Measurements from ENCODE around the gene TMEM214.

Gene TMEM214

DNA sequence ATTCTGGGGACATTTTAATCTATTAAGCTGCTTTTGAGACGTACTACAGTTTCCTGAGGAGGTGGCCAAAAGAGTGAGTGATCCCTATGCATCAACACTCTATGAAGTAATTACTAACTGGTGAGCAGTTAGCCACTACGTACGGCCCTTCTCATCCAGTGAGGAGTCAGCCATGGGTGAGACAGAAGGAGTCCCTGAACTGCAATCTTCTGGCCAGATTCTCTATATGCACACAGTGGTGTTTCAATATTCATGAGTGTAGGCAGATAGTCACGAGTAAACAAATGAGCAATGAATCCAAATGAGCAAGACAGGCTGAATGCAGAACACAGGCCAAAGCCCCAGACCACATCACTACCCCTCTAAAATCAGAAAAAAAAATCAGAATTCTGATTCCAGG lies 29.8 kb upstream of the TMEM214 start:
- Mint-ChIP-seq H3K9me3 (no peaks in the 10 kb centered on the region), H3K27me3 (peaks cover 9 to 33% of the 10 kb centered on the region in 2 donors), H3K4me1 (peaks cover 4 to 8% of the 10 kb centered on the region in 2 donors), H3K36me3 (no peaks in the 10 kb centered on the region), H3K4me3 (no peak overlapping the region), H3K27ac (no peak overlapping the region)
- no peak for DNase-seq
- no peak for ATAC-seq (replicated peaks)

DNA sequence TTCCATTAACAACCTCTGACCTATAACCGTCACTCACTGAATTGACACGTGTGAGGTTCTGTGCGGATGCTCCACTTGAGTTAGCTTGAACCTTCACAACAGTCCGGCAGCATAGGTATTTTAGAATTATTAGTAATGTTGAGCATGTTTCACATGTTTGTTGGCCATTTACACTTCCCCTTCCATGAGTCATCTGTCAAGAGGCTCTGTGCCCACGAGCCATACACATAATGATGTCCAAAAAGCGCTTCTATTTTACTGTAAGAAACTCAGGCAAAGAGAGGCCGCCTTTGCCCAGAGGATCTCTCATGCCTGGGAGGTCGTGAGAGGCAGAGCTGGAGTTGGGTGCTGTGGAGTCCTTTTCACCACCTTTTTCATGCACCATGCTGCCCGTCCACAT lies 28.9 kb upstream of the TMEM214 start:
- no peak overlapping the region for H3K27ac Mint-ChIP-seq
- H3K36me3 Mint-ChIP-seq: no peaks in the 10 kb centered on the region
- ATAC-seq (replicated peaks): peak; percentile 67 to 78
- DNase-seq: no peak
- no peaks in the 10 kb centered on the region for H3K9me3 Mint-ChIP-seq
- H3K4me1 Mint-ChIP-seq: peaks cover 4 to 8% of the 10 kb centered on the region in 2 donors
- peaks cover 9 to 35% of the 10 kb centered on the region in 2 donors for H3K27me3 Mint-ChIP-seq
- no peak overlapping the region for H3K4me3 Mint-ChIP-seq

DNA sequence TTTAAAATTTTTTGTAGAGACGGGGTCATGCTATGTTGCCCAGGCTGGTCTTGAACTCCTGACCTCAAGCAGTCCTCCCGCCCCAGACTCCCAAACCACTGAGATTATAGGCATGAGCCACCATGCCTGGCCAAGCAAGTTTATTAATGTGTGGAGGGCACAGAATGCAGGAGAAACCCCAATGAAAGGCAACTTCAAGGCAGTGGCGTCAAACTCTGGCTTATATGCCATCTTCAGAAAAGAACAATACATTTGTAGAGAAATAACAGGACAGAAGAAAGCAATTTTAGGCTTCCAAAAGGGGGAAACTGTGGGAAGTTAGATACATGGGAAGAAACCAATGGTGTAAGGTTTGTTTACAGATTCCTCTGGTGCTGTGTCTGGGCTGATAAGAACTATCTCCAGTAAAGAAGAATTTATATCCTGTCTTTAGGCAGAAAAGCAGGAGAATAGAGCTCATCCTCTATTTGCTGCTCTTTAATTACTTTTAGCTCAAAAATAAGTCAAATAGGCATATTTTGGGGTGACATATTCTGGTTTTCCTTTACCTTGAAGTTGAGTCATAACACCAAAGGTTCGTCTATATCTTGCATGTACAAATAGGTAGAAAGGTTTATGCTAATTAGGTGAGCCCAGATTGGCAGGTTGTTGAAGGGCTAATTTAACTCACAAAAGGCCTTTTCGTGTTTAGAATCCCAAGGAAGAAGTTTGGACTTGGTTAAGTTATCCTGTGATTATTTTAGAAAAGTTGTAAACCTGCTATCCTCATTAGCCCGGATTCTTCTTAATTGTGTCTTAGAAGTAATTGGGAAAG lies 26.0 kb upstream of the TMEM214 start:
- H3K27me3 Mint-ChIP-seq: peaks cover 12 to 28% of the 10 kb centered on the region in 2 donors
- H3K27ac Mint-ChIP-seq: no peak overlapping the region
- no peaks in the 10 kb centered on the region for H3K9me3 Mint-ChIP-seq
- ATAC-seq (replicated peaks): no peak
- H3K36me3 Mint-ChIP-seq: no peaks in the 10 kb centered on the region
- no peak overlapping the region for H3K4me3 Mint-ChIP-seq
- DNase-seq: no peak
- H3K4me1 Mint-ChIP-seq: peaks cover 2 to 8% of the 10 kb centered on the region in 2 donors

DNA sequence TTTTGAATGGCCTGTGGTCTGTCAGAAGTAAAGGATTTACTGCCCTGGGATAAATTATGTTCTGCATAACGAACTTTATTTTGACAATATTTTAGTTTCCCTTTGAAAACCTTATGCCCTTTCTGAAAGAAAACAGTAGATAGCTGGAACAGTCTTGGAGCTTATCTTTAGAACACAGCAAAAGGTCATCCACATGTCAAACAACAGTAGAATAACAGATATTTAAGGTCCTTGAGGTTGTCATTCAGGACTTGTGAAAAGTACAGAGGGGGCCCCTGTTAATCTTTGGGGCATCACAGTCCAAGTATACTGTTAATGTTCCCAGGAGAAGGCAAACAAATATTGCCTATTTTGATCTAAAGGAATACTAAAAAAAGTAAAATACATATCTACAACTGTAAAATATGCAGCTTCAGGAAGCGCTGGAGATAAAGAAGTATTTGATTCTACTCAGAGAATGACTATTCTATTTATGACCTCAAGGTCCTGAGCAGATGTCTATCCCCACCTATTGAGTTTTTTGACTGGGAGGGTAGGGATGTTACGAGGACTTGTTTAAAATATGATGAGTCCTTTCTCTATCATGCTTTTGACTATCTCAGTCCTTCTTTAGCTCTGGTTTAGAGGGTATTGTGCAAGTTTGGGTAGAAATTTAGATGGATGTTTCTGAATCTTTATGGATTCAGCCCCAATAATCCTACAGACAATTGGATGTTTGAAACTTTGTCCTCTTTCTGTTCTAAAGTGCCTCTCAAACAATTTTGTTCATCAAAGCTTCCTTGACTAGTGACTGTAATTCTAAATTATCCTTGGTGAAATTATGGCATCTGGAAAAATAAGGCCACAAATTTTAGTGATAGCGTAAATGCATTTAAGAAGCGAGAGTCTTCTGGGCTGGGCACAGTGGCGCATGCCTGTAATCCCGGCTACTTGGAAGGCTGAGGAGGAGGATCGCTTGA lies 25.1 kb upstream of the TMEM214 start:
- H3K4me3 Mint-ChIP-seq: no peak overlapping the region
- no peaks in the 10 kb centered on the region for H3K9me3 Mint-ChIP-seq

DNA sequence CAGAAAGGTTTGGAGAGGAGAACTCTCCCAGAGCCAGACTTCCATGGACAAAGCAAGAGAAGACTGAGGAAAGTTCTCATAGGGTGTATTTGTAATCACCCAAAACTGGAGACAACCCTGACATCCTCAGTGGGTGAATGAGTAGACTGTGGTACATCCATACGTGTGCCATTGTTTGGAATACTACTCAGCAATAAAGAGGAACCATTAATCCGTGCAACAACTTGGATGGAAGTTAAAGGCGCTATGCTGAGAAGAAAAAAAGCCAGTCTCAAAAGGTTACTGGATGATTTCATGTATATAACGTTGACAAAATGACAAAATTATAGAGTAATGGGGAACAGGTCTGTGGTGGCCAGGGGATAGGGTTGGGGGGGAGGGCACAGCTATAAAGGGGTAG lies 24.1 kb upstream of the TMEM214 start:
- H3K9me3 Mint-ChIP-seq: no peaks in the 10 kb centered on the region
- peaks cover 10 to 31% of the 10 kb centered on the region in 2 donors for H3K27me3 Mint-ChIP-seq
- no peak overlapping the region for H3K4me3 Mint-ChIP-seq
- DNase-seq (no peak), ATAC-seq (replicated peaks) (no peak)
- peaks cover 0 to 1% of the 10 kb centered on the region in 2 donors for H3K36me3 Mint-ChIP-seq
- peaks cover 2 to 5% of the 10 kb centered on the region in 2 donors for H3K4me1 Mint-ChIP-seq
- H3K27ac Mint-ChIP-seq: no peak overlapping the region

More for the DNA sequence above, 25.1 kb upstream of the TMEM214 start:
- no peak for ATAC-seq (replicated peaks)
- H3K36me3 Mint-ChIP-seq: peaks cover 0 to 1% of the 10 kb centered on the region in 2 donors
- H3K27ac Mint-ChIP-seq: no peak overlapping the region
- peaks cover 12 to 33% of the 10 kb centered on the region in 2 donors for H3K27me3 Mint-ChIP-seq
- DNase-seq: no peak
- peaks cover 2 to 8% of the 10 kb centered on the region in 2 donors for H3K4me1 Mint-ChIP-seq

DNA sequence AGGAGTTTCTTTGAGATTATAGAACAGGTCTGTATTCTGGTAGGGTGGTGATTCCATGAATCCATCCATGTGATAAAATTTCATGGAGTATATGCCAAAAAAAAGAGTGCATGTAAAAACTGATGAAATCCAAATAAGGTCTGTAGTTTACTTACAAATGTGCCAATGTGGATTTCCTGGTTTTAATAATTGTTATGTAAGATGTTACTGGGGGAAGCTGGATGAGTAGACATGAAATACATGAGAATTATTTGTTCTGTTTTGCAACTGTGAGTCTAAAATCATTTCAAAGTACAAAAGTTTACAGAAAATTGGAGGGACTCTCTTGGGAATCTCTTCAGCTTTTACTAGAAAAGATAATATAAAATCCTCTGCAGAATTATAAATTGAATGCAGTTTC lies 23.7 kb upstream of the TMEM214 start:
- ATAC-seq (replicated peaks) (no peak), DNase-seq (no peak)
- Mint-ChIP-seq H3K4me1 (peaks cover 0 to under 1% of the 10 kb centered on the region in 2 donors), H3K9me3 (no peaks in the 10 kb centered on the region), H3K4me3 (no peak overlapping the region), H3K27ac (no peak overlapping the region), H3K36me3 (peaks cover 0 to 1% of the 10 kb centered on the region in 2 donors), H3K27me3 (peaks cover 8 to 28% of the 10 kb centered on the region in 2 donors)

DNA sequence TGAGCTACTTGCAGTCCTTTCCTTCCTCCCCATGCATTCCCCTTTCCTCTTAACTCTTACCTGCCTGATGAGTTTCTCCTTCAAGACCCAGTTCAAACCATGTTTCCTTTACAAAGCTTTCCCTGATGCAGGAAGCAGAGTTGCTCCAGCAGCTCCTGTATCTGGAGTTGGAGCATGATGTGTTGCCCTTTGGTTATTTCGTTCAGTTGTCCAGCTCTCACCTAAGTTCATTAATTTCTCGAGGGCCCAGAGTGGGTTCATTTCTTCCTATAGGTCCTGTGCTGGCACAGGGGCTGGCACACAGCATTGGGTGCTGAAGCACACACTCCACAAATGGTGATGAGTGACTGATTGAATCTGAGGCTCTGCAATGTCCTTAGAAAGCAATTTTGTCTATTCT lies 23.0 kb upstream of the TMEM214 start:
- peaks cover 0 to 1% of the 10 kb centered on the region in 2 donors for H3K36me3 Mint-ChIP-seq
- no peak overlapping the region for H3K27ac Mint-ChIP-seq
- DNase-seq: no peak

DNA sequence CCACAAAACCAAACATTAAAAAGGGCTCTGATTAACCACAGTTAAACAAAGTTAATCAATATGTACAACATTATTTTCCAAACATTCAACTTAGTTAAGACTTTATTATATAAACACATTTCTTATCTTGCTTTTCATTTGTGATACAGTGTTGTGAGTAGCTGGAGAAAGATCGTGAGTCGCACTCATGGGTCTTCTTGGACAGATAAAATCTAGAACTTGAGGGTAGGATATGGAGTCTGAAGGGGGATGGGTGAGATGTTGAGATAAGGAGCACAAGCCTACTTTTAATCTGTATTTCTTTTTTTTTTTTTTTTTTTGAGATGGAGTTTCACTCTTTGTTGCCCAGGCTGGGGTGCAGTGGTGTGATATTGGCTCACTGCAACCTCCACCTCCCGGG lies 22.6 kb upstream of the TMEM214 start:
- Mint-ChIP-seq H3K27ac (no peak overlapping the region), H3K4me3 (no peak overlapping the region), H3K4me1 (no peaks in the 10 kb centered on the region), H3K27me3 (peaks cover 7 to 28% of the 10 kb centered on the region in 2 donors), H3K9me3 (no peaks in the 10 kb centered on the region), H3K36me3 (peaks cover 0 to 1% of the 10 kb centered on the region in 2 donors)
- no peak for ATAC-seq (replicated peaks)
- DNase-seq: no peak

More for the DNA sequence above, 23.0 kb upstream of the TMEM214 start:
- ATAC-seq (replicated peaks): no peak
- H3K27me3 Mint-ChIP-seq: peaks cover 8 to 28% of the 10 kb centered on the region in 2 donors
- H3K4me1 Mint-ChIP-seq: no peaks in the 10 kb centered on the region
- no peaks in the 10 kb centered on the region for H3K9me3 Mint-ChIP-seq
- no peak overlapping the region for H3K4me3 Mint-ChIP-seq

DNA sequence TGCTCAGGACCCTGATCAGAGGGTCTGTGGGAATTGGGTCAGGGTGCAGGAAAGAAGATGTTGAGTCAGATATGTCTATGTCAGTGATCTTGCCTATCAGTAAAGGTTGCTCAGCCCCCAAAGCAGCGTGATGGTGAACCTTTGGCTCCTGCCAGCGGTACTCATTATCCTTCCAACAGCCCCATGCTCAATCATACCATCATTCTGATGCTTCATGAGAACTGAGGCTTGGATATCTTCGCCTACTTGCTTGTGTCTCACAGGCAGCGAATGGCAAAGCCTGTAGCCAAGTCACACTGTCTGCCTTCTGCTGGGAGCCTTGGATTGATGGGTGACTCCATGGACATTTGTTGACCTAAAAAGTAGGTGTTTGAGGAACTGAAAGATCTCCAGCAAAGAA lies 19.0 kb upstream of the TMEM214 start:
- Mint-ChIP-seq H3K27ac (no peak overlapping the region), H3K4me3 (no peak overlapping the region), H3K36me3 (peaks cover 0 to 1% of the 10 kb centered on the region in 2 donors), H3K9me3 (no peaks in the 10 kb centered on the region), H3K4me1 (peaks cover 0 to 5% of the 10 kb centered on the region in 2 donors), H3K27me3 (peaks cover 4 to 9% of the 10 kb centered on the region in 2 donors)
- no peak for ATAC-seq (replicated peaks)
- no peak for DNase-seq

DNA sequence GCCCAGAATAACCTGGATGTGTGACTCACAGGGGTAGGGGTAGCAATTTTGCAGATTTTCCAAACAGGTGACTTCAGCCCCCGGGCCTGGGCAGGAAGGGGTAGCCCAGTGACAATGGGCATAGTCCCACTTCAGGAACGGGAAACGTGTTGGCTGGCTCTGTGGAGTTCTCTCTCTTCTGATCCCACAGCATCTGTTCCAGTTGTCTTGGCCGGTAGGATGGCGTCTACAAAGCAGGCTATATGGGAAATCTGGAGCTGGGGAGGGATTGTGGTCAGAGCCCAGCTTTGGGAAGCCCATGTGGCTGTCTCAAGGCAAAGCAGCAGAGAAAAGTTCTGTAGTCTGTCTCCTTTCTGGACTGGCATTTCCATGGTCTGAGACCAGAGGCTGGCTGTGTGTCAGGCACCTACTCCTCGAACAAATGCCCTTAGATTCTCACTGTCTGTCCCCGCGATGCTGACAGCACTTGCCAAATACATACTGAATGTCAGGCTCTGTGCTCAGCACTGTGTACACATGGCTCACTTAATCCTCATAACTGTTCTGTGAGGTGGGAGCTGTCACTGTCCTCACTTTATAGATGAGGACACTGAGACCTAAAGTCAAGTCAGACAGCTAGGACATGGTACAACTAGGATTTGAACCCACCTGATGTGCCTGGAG lies 17.9 kb upstream of the TMEM214 start:
- peaks cover 0 to 1% of the 10 kb centered on the region in 2 donors for H3K36me3 Mint-ChIP-seq
- DNase-seq (no peak), ATAC-seq (replicated peaks) (no peak)
- H3K9me3 Mint-ChIP-seq: no peaks in the 10 kb centered on the region
- no peak overlapping the region for H3K27ac Mint-ChIP-seq
- no peak overlapping the region for H3K4me3 Mint-ChIP-seq
- peaks cover 0 to 8% of the 10 kb centered on the region in 2 donors for H3K27me3 Mint-ChIP-seq
- H3K4me1 Mint-ChIP-seq: peaks cover 0 to 5% of the 10 kb centered on the region in 2 donors

DNA sequence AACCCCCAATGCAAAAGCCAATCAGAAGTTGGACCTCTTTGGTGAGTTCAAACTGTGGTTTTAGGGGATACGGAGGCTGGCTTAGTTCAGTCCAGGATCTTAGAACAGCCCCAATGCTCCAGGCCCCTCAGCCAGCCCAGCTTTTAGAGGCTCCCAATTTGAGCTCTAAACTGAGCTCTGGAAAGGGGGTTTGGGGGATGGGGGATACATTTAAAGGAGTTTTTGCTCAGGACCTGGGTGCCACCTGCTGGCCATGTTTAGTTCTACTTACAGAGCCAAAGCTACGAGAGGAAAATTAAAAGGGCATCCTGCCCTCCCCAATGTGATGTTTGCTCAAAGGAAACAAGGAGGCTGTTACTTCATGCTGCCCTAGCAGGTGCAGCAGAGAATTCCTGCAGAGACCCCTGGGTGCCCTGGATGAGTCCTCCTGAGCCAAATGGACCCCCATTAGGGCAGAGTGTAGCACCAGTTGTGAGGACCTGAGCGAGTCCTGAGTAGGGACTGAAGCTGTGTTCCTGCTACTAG lies 15.9 kb upstream of the TMEM214 start:
- ATAC-seq (replicated peaks) (peak; percentile 67 to 74), DNase-seq (no peak)
- Mint-ChIP-seq H3K4me3 (no peak overlapping the region), H3K27ac (no peak overlapping the region), H3K27me3 (peaks cover 0 to 8% of the 10 kb centered on the region in 2 donors), H3K36me3 (peaks cover 0 to 1% of the 10 kb centered on the region in 2 donors), H3K4me1 (peaks cover 0 to 5% of the 10 kb centered on the region in 2 donors), H3K9me3 (no peaks in the 10 kb centered on the region)

DNA sequence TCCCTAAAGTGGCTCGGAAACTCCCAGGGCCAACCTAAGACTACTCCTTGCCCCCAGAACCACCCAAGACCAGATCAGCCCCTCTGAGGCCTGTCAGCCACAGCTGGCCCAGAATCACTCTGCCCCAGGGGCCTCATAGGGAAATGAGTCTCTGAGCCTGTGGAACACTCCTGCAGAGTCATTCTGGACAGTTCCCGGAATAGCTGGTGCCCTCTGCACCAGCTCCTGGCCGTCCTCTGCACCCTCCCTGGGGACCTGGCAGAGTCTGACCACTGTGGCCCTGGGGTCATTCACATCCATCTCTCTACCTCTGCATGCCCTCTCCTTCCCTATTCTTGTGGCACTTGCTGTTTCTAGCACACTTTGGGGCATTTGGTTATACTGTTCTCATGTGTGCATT lies 14.6 kb upstream of the TMEM214 start:
- H3K9me3 Mint-ChIP-seq: no peaks in the 10 kb centered on the region
- H3K27me3 Mint-ChIP-seq: no peaks in the 10 kb centered on the region
- ATAC-seq (replicated peaks) (no peak), DNase-seq (no peak)
- peaks cover 3 to 6% of the 10 kb centered on the region in 2 donors for H3K4me1 Mint-ChIP-seq
- H3K36me3 Mint-ChIP-seq: peaks cover 0 to 3% of the 10 kb centered on the region in 2 donors
- H3K27ac Mint-ChIP-seq: no peak overlapping the region
- no peak overlapping the region for H3K4me3 Mint-ChIP-seq

DNA sequence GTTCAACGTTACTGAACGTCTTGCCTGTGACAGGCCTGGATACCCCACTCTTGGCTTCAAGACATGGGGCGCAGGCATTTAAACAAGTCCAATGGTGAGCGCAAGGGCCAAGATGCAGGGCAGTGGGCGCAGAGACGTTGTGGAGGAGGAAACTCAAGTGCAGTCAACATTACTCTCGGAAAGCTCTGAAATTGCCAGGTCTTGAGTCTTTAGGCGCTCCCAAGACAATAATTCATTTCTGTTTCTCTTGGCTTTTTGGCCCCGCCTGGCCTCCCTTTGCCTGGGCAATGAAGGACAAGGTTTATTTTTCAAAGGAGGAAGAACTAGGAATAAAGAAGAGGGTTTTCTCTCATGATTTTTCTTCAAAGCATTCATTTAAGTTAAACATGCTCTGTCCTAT lies 13.3 kb upstream of the TMEM214 start:
- DNase-seq: no peak
- Mint-ChIP-seq H3K4me3 (no peak overlapping the region), H3K27me3 (no peaks in the 10 kb centered on the region), H3K9me3 (no peaks in the 10 kb centered on the region), H3K4me1 (peaks cover 6 to 9% of the 10 kb centered on the region in 2 donors), H3K27ac (no peak overlapping the region), H3K36me3 (peaks cover 6 to 8% of the 10 kb centered on the region in 2 donors)
- no peak for ATAC-seq (replicated peaks)

Data from stimulated activated naive B cell treated with anti-CD40 and anti-IgM and Interleukin-4, amounts not matched to agents 10 μg/mL and 1 μg/mL and 100 μg/mL, for 72 hours (primary cell).